CD4-positive, alpha-beta T cell (primary cell): ENCODE data around the gene P2RY14. TPM values are rescaled to one million over a fixed set of nuclear protein-coding genes. Genes with fewer than 3 reads are reported as not detected.

Source experiments
- ATAC-seq: fragments of 200-7000 bp; cut with Tn5 transposase; one replicate; pipeline ENCODE4 v1.10.0; 2022; ENCODE audit warnings: mild to moderate bottlenecking; ENCODE audit not compliant: poor library complexity
- CTCF ChIA-PET: fragments of 350-600 bp; sonication (Branson Sonifier 250); formaldehyde crosslinking; loops from one replicate; lab custom pipeline; 2021; ENCODE audit warnings: antibody characterized with exemption, inconsistent platforms; lab: Charles Lee
- POLR2A ChIA-PET: fragments of 350-600 bp; sonication (Branson Sonifier 250); formaldehyde crosslinking; loops from one replicate; lab custom pipeline; 2021; ENCODE audit warnings: antibody characterized with exemption, inconsistent platforms; lab: Charles Lee
- DNase-seq, 14 experiments: peaks; one replicate each; pipeline ENCODE4 v3.0.0-alpha.2; 2013 to 2020; ENCODE audit warnings: mixed read lengths in 2 of 14
- H3K27ac ChIP-seq, 2 donors: one replicate each; pipeline versions ENCODE4 v1.5.1 to v1.7.0; 2013; ENCODE audit warnings: low read length in 2 of 2, low read depth in 1 of 2, mild to moderate bottlenecking in 1 of 2
- H3K27me3 ChIP-seq, 2 experiments: 1 replicate in 1 of 2; 2 replicates in 1 of 2; pipeline versions ENCODE4 v1.6.1 to v1.7.0; 2013; ENCODE audit warnings: low read length in 2 of 2, control low read depth in 1 of 2, mild to moderate bottlenecking in 1 of 2, moderate library complexity in 1 of 2; ENCODE audit not compliant: insufficient read depth in 2 of 2, control insufficient read depth in 1 of 2
- H3K36me3 ChIP-seq: one replicate; pipeline ENCODE4 v1.6.1; 2013; ENCODE audit warnings: low read length, control low read depth; ENCODE audit not compliant: insufficient read depth
- H3K4me1 ChIP-seq: one replicate; pipeline ENCODE4 v1.6.1; 2013; ENCODE audit warnings: low read length, control low read depth; ENCODE audit not compliant: insufficient read depth
- H3K4me3 ChIP-seq: one replicate; pipeline ENCODE4 v1.5.1; 2013; ENCODE audit warnings: mild to moderate bottlenecking, low read length, moderate library complexity
- H3K9me3 ChIP-seq, 2 experiments: 1 replicate in 1 of 2; 2 replicates in 1 of 2; pipeline versions ENCODE4 v1.6.1 to v1.7.0; 2013; ENCODE audit warnings: low read length in 2 of 2, mild to moderate bottlenecking in 2 of 2, control low read depth in 1 of 2, moderate library complexity in 1 of 2; ENCODE audit not compliant: control insufficient read depth in 1 of 2, insufficient read depth in 1 of 2
- H3K27ac Mint-ChIP-seq: one replicate; pipeline ENCODE4 v1.8.0; 2020; ENCODE audit warnings: mixed read lengths
- H3K27me3 Mint-ChIP-seq: one replicate; pipeline ENCODE4 v1.8.0; 2021; ENCODE audit warnings: mixed read lengths
- H3K36me3 Mint-ChIP-seq: one replicate; pipeline ENCODE4 v1.8.0; 2021; ENCODE audit warnings: low read depth, mixed read lengths
- H3K4me1 Mint-ChIP-seq: one replicate; pipeline ENCODE4 v1.8.0; 2021; ENCODE audit warnings: low read depth, mixed read lengths
- H3K4me3 Mint-ChIP-seq: one replicate; pipeline ENCODE4 v1.8.0; 2020; ENCODE audit warnings: mild to moderate bottlenecking, mixed read lengths
- H3K9me3 Mint-ChIP-seq: one replicate; pipeline ENCODE4 v1.8.0; 2020; ENCODE audit warnings: mixed read lengths
- intact Hi-C, 2 experiments: fragments of 100-400 bp; cut with DNase I in 1 of 2; cut with micrococcal nuclease in 1 of 2; formaldehyde crosslinking; loops; one replicate each; pipeline versions ENCODE4 v1.15.1 to v1.9.0; 2023 to 2025; cut with DNase I, micrococcal nuclease
- total RNA-seq, 174 experiments: library from RNA in 2 of 174; stranded (reverse) in 2 of 174; gene quantifications; one replicate each; pipeline ENCODE4 v1.2.3 and lab custom pipeline; 2021 to 2026
- TF ChIP-seq, protein P1 (sequence below): fragments of 200-600 bp; IDR thresholded peaks from one replicate; pipeline ENCODE4 v1.8.0; 2022; ENCODE audit warnings: antibody characterized with exemption, mild to moderate bottlenecking

The P2RY14 gene
- total RNA-seq, 2 experiments from 2014 or later = 0.22 TPM; not detected in 1

DNA sequence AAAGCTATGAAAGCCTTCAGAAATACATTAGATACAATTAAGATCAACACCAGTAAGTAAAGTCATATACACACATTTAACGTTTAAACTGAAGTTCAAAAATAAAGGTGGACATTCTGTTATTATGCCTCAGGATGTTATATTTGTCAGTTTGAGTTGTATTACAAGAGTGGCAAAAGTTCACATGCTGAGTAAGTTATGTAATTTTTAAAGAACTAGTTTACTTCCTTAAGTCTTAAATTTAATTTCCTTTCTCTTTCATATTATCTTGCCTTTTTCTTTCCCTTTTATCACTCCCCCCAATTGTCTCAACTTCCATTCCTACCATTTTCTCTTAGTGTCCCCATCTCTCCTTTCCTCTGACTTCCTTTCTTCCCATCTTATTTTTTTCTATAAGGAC is 43.2 kb upstream of the P2RY14 start:
- Histone ChIP-seq H3K9me3 (no peaks in the 10 kb centered on the region), H3K4me3 (no peak overlapping the region), H3K36me3 (no peaks in the 10 kb centered on the region), H3K27ac (no peak overlapping the region), H3K4me1 (no peaks in the 10 kb centered on the region), H3K27me3 (no peaks in the 10 kb centered on the region)
- no peak for DNase-seq
- no peak overlapping the region for H3K27ac Mint-ChIP-seq
- H3K9me3 Mint-ChIP-seq = no peaks in the 10 kb centered on the region
- no peak overlapping the region for H3K4me3 Mint-ChIP-seq
- TF ChIP-seq, protein P1, sequence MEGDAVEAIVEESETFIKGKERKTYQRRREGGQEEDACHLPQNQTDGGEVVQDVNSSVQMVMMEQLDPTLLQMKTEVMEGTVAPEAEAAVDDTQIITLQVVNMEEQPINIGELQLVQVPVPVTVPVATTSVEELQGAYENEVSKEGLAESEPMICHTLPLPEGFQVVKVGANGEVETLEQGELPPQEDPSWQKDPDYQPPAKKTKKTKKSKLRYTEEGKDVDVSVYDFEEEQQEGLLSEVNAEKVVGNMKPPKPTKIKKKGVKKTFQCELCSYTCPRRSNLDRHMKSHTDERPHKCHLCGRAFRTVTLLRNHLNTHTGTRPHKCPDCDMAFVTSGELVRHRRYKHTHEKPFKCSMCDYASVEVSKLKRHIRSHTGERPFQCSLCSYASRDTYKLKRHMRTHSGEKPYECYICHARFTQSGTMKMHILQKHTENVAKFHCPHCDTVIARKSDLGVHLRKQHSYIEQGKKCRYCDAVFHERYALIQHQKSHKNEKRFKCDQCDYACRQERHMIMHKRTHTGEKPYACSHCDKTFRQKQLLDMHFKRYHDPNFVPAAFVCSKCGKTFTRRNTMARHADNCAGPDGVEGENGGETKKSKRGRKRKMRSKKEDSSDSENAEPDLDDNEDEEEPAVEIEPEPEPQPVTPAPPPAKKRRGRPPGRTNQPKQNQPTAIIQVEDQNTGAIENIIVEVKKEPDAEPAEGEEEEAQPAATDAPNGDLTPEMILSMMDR = no peak
- ChIA-PET POLR2A (no interaction called here), CTCF (no interaction called here)
- H3K36me3 Mint-ChIP-seq = no peaks in the 10 kb centered on the region
- H3K27me3 Mint-ChIP-seq = peaks cover 8% of the 10 kb centered on the region
- intact Hi-C loops = no loop called here
- ATAC-seq = no peak
- H3K4me1 Mint-ChIP-seq = no peaks in the 10 kb centered on the region

DNA sequence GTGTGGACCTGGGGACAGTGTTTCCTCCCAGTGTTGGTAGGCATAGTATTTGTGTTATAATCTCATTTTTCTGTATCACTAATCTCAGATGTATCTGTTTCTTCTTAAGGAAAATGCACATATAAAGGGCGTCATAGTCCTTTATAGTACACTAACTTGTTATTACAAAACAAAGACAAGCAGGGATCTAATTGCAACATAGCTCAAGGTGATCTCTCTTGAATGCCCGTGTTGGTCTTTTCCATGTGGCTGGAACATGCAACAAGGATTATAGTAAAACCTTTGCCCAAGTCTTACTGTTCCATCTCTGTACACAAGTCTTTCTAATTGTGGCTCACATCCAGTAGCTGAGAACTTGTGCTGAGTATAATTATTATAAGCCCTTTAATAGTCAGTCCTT is 41.8 kb upstream of the P2RY14 start:
- H3K9me3 ChIP-seq = no peaks in the 10 kb centered on the region
- no peak overlapping the region for H3K4me3 ChIP-seq
- DNase-seq (no peak), ATAC-seq (no peak)
- Mint-ChIP-seq H3K27ac (no peak overlapping the region), H3K4me3 (no peak overlapping the region), H3K4me1 (no peaks in the 10 kb centered on the region), H3K36me3 (no peaks in the 10 kb centered on the region), H3K27me3 (no peaks in the 10 kb centered on the region), H3K9me3 (no peaks in the 10 kb centered on the region)
- no peaks in the 10 kb centered on the region for H3K4me1 ChIP-seq
- intact Hi-C loops = no loop called here
- H3K27ac ChIP-seq = no peak overlapping the region
- CTCF ChIA-PET = no interaction called here
- POLR2A ChIA-PET = interaction anchor here (0.6 kb wide), 1 partner anchor 717 kb away, joined by 3 read pairs; no protein-coding TSS in a partner anchor
- H3K27me3 ChIP-seq = peaks cover 0 to 3% of the 10 kb centered on the region in 2 experiments
- TF ChIP-seq, protein P1 = no peak
- H3K36me3 ChIP-seq = no peaks in the 10 kb centered on the region

GRCh38 chr3:151319628-151320027 is 41.3 kb upstream of the P2RY14 start:
- Mint-ChIP-seq H3K4me1 (no peaks in the 10 kb centered on the region), H3K9me3 (no peaks in the 10 kb centered on the region), H3K27me3 (no peaks in the 10 kb centered on the region), H3K36me3 (no peaks in the 10 kb centered on the region), H3K27ac (no peak overlapping the region), H3K4me3 (no peak overlapping the region)
- ATAC-seq (no peak), DNase-seq (no peak)
- TF ChIP-seq, protein P1 = no peak
- Histone ChIP-seq H3K9me3 (no peaks in the 10 kb centered on the region), H3K36me3 (no peaks in the 10 kb centered on the region), H3K4me3 (no peak overlapping the region), H3K27ac (no peak overlapping the region), H3K4me1 (no peaks in the 10 kb centered on the region), H3K27me3 (peaks cover 0 to 5% of the 10 kb centered on the region in 2 experiments)
- ChIA-PET POLR2A (interaction anchor here (0.6 kb wide), 1 partner anchor 717 kb away, joined by 3 read pairs; no protein-coding TSS in a partner anchor), CTCF (no interaction called here)
- intact Hi-C loops = no loop called here
